ENCODE data around the gene SBF2.

Gene SBF2

GRCh38 chr11:9796266-9796665 is 497.8 kb downstream of the SBF2 start:
- DNase-seq = no peak

GRCh38 chr11:9790703-9791102 is 503.3 kb downstream of the SBF2 start:
- DNase-seq = no peak

GRCh38 chr11:9789910-9790309 is 504.1 kb downstream of the SBF2 start:
- DNase-seq = no peak

GRCh38 chr11:9787981-9788521 is 506.0 kb downstream of the SBF2 start:
- DNase-seq = no peak

GRCh38 chr11:9787260-9787659 is 506.8 kb downstream of the SBF2 start:
- no peak for DNase-seq

- DNase-seq = no peak
Measured at GRCh38 chr11:9784602-9785315, 509.3 kb downstream of the SBF2 start.

- no peak for DNase-seq
Measured at GRCh38 chr11:9783986-9784385, 510.0 kb downstream of the SBF2 start.

GRCh38 chr11:9780929-9781328 is 513.1 kb downstream of the SBF2 start:
- no peak for DNase-seq

GRCh38 chr11:9777525-9777924 is 516.5 kb downstream of the SBF2 start:
- DNase-seq = no peak

GRCh38 chr11:9777066-9777465 is 517.0 kb downstream of the SBF2 start:
- no peak for DNase-seq

- no peak for DNase-seq
Measured at GRCh38 chr11:9776203-9776602, 517.8 kb downstream of the SBF2 start.

- no peak for DNase-seq
Measured at GRCh38 chr11:9775398-9775779, 518.6 kb downstream of the SBF2 start.

- DNase-seq = no peak
Measured at GRCh38 chr11:9774591-9775397, 519.2 kb downstream of the SBF2 start.

GRCh38 chr11:9774109-9774508 is 519.9 kb downstream of the SBF2 start:
- no peak for DNase-seq

- no peak for DNase-seq
Measured at GRCh38 chr11:9773524-9773923, 520.5 kb downstream of the SBF2 start.

GRCh38 chr11:9772218-9772617 is 521.8 kb downstream of the SBF2 start:
- DNase-seq = no peak

GRCh38 chr11:9771071-9771511 is 522.9 kb downstream of the SBF2 start:
- no peak for DNase-seq

- no peak for DNase-seq
Measured at GRCh38 chr11:9769621-9770020, 524.4 kb downstream of the SBF2 start.

- DNase-seq = no peak
Measured at GRCh38 chr11:9765320-9766101, 528.5 kb downstream of the SBF2 start.

GRCh38 chr11:9763301-9763700 is 530.7 kb downstream of the SBF2 start:
- no peak for DNase-seq

- DNase-seq = no peak
Measured at GRCh38 chr11:9762531-9762930, 531.5 kb downstream of the SBF2 start.

GRCh38 chr11:9761441-9761945 is 532.5 kb downstream of the SBF2 start:
- no peak for DNase-seq

- DNase-seq = no peak
Measured at GRCh38 chr11:9760193-9760575, 533.8 kb downstream of the SBF2 start.
